GM18951 (cell line): ENCODE results near the gene SHROOM2.

Experiments
- POLR2A ChIP-seq: IDR thresholded peaks from 4 replicates; pipeline ENCODE4 v1.6.1; 2011; ENCODE audit warnings: mild to moderate bottlenecking; ENCODE audit not compliant: insufficient read length, insufficient read depth; ENCODE audit errors: extremely low read depth
- in situ Hi-C: fragments of 300-500 bp; cut with MboI; formaldehyde crosslinking; loops from one replicate; pipeline ENCODE4 v1.12.0; 2022; ENCODE audit warnings: low sequenced_read_pairs, mixed read lengths, inconsistent platforms; ENCODE audit not compliant: unreplicated experiment

Gene SHROOM2

GRCh38 chrX:9867753-9868152 lies 81.5 kb downstream of the SHROOM2 start:
- no peak for TF ChIP-seq POLR2A
- in situ Hi-C loops: no loop called here

- in situ Hi-C loops: no loop called here
- no peak for TF ChIP-seq POLR2A
Observed at GRCh38 chrX:9871701-9872268, 85.6 kb downstream of the SHROOM2 start.

- TF ChIP-seq POLR2A: no peak
- in situ Hi-C loops: no loop called here
Observed at GRCh38 chrX:9873360-9873759, 87.1 kb downstream of the SHROOM2 start.

- TF ChIP-seq POLR2A: no peak
- in situ Hi-C loops: no loop called here
Observed at GRCh38 chrX:9873952-9874351, 87.7 kb downstream of the SHROOM2 start.

GRCh38 chrX:9874483-9874882 lies 88.3 kb downstream of the SHROOM2 start:
- in situ Hi-C loops: no loop called here
- no peak for TF ChIP-seq POLR2A

GRCh38 chrX:9875801-9876200 lies 89.6 kb downstream of the SHROOM2 start:
- in situ Hi-C loops: loop anchor here (25.0 kb wide), 1 partner anchor 236 kb away; no protein-coding TSS in a partner anchor

GRCh38 chrX:9876201-9876600 lies 90.0 kb downstream of the SHROOM2 start:
- no peak for TF ChIP-seq POLR2A
- in situ Hi-C loops: loop anchor here (25.0 kb wide), 1 partner anchor 236 kb away; no protein-coding TSS in a partner anchor

More at GRCh38 chrX:9875801-9876200, 89.6 kb downstream of the SHROOM2 start:
- TF ChIP-seq POLR2A: no peak

- in situ Hi-C loops: loop anchor here (25.0 kb wide), 1 partner anchor 234 kb away; no protein-coding TSS in a partner anchor
- TF ChIP-seq POLR2A: no peak
Observed at GRCh38 chrX:9878146-9878820, 92.1 kb downstream of the SHROOM2 start.

GRCh38 chrX:9880237-9880636 lies 94.0 kb downstream of the SHROOM2 start:
- no peak for TF ChIP-seq POLR2A

GRCh38 chrX:9880870-9881269 lies 94.6 kb downstream of the SHROOM2 start:
- TF ChIP-seq POLR2A: no peak
- in situ Hi-C loops: loop anchor here (25.0 kb wide), 1 partner anchor 231 kb away; no protein-coding TSS in a partner anchor

More at GRCh38 chrX:9880237-9880636, 94.0 kb downstream of the SHROOM2 start:
- in situ Hi-C loops: loop anchor here (25.0 kb wide), 1 partner anchor 232 kb away; no protein-coding TSS in a partner anchor

- in situ Hi-C loops: loop anchor here (25.0 kb wide), 1 partner anchor 229 kb away; no protein-coding TSS in a partner anchor
- no peak for TF ChIP-seq POLR2A
Observed at GRCh38 chrX:9882669-9883446, 96.6 kb downstream of the SHROOM2 start.

- TF ChIP-seq POLR2A: no peak
- in situ Hi-C loops: loop anchor here (25.0 kb wide), 1 partner anchor 228 kb away; no protein-coding TSS in a partner anchor
Observed at GRCh38 chrX:9884031-9884779, 98.0 kb downstream of the SHROOM2 start.

- in situ Hi-C loops: loop anchor here (25.0 kb wide), 1 partner anchor 227 kb away; no protein-coding TSS in a partner anchor
- TF ChIP-seq POLR2A: no peak
Observed at GRCh38 chrX:9885150-9885549, 98.9 kb downstream of the SHROOM2 start.
